Astrocyte (in vitro differentiated cells and primary cell): ENCODE measurements around the gene SV2A. TPM values are rescaled to one million over a fixed set of nuclear protein-coding genes. Genes with fewer than 3 reads are reported as not detected.
"Not testable (repeated sequence)": the region's sequence is repeated elsewhere in the genome, so short reads cannot be mapped to it uniquely, and the experiment has no call there.

Experiments used
- DNase-seq: peaks from one replicate; pipeline ENCODE4 v3.0.0-alpha.2; 2010; ENCODE audit warnings: low read depth
- FAIRE-seq: peaks from 2 replicates; lab custom pipeline; 2011; peaks lifted over from hg19 to GRCh38; lab: Jason Lieb, UNC
- H2AFZ ChIP-seq: 2 replicates; pipeline ENCODE4 v1.6.0; 2012; ENCODE audit warnings: low read depth, low read length, inconsistent platforms
- H3K27ac ChIP-seq: 2 replicates; pipeline ENCODE4 v1.5.1; 2011; ENCODE audit warnings: low read depth, low read length, inconsistent platforms
- H3K27me3 ChIP-seq: 2 replicates; pipeline ENCODE4 v1.6.0; 2011; ENCODE audit warnings: low read length, inconsistent platforms; ENCODE audit not compliant: insufficient read depth
- H3K36me3 ChIP-seq: 2 replicates; pipeline ENCODE4 v1.5.1; 2011; ENCODE audit warnings: low read length, inconsistent platforms; ENCODE audit not compliant: insufficient read depth
- H3K4me1 ChIP-seq: 2 replicates; pipeline ENCODE4 v1.5.1; 2011; ENCODE audit warnings: low read length, inconsistent platforms; ENCODE audit not compliant: insufficient read depth
- H3K4me2 ChIP-seq: 2 replicates; pipeline ENCODE4 v1.6.0; 2012; ENCODE audit warnings: low read length, inconsistent platforms
- H3K4me3 ChIP-seq: 2 replicates; pipeline ENCODE4 v1.5.1; 2011; ENCODE audit warnings: low read depth, mild to moderate bottlenecking, low read length, inconsistent platforms; ENCODE audit not compliant: insufficient read depth
- H3K79me2 ChIP-seq: 2 replicates; pipeline ENCODE4 v1.6.0; 2012; ENCODE audit warnings: mild to moderate bottlenecking, low read length, inconsistent platforms; ENCODE audit not compliant: insufficient read depth
- H3K9ac ChIP-seq: 2 replicates; pipeline ENCODE4 v1.6.0; 2012; ENCODE audit warnings: mild to moderate bottlenecking, low read length, inconsistent platforms
- H3K9me3 ChIP-seq: 2 replicates; pipeline ENCODE4 v1.5.1; 2012; ENCODE audit warnings: low read depth, mild to moderate bottlenecking, low read length, inconsistent platforms; ENCODE audit not compliant: insufficient read depth
- H4K20me1 ChIP-seq: 2 replicates; pipeline ENCODE4 v1.6.0; 2012; ENCODE audit warnings: low read length, inconsistent platforms; ENCODE audit not compliant: insufficient read depth
- H3K27ac Mint-ChIP-seq: one replicate; pipeline ENCODE4 v1.8.0; 2021; ENCODE audit warnings: mild to moderate bottlenecking, mixed read lengths; ENCODE audit not compliant: unreplicated experiment
- H3K27me3 Mint-ChIP-seq: one replicate; pipeline ENCODE4 v1.8.0; 2021; ENCODE audit warnings: low read depth, mixed read lengths; ENCODE audit not compliant: unreplicated experiment
- H3K36me3 Mint-ChIP-seq: one replicate; pipeline ENCODE4 v1.8.0; 2021; ENCODE audit warnings: low read depth, mixed read lengths; ENCODE audit not compliant: unreplicated experiment
- H3K4me1 Mint-ChIP-seq: one replicate; pipeline ENCODE4 v1.8.0; 2021; ENCODE audit warnings: low read depth, mixed read lengths; ENCODE audit not compliant: unreplicated experiment
- H3K4me3 Mint-ChIP-seq: one replicate; pipeline ENCODE4 v1.8.0; 2021; ENCODE audit warnings: mild to moderate bottlenecking, moderate library complexity, mixed read lengths; ENCODE audit not compliant: unreplicated experiment
- H3K9me3 Mint-ChIP-seq: one replicate; pipeline ENCODE4 v1.8.0; 2021; ENCODE audit warnings: mild to moderate bottlenecking, mixed read lengths; ENCODE audit not compliant: unreplicated experiment
- EZH2 ChIP-seq: IDR thresholded peaks from 2 replicates; pipeline ENCODE4 v1.6.1; 2012; ENCODE audit warnings: mild to moderate bottlenecking, low read length, inconsistent platforms; ENCODE audit not compliant: insufficient read depth
- total RNA-seq: library from RNA; stranded (reverse); gene quantifications from 2 replicates; pipeline ENCODE4 v1.2.1, GENCODE V29; 2021
- TF ChIP-seq, protein P1 (sequence below): IDR thresholded peaks from 2 replicates; pipeline ENCODE4 v1.5.1; 2011; ENCODE audit warnings: low read depth, mild to moderate bottlenecking, inconsistent platforms, low read length, moderate library complexity; ENCODE audit not compliant: insufficient read depth

Gene SV2A
- total RNA-seq, 1 donor from 2014 or later = 6.8 TPM

DNA sequence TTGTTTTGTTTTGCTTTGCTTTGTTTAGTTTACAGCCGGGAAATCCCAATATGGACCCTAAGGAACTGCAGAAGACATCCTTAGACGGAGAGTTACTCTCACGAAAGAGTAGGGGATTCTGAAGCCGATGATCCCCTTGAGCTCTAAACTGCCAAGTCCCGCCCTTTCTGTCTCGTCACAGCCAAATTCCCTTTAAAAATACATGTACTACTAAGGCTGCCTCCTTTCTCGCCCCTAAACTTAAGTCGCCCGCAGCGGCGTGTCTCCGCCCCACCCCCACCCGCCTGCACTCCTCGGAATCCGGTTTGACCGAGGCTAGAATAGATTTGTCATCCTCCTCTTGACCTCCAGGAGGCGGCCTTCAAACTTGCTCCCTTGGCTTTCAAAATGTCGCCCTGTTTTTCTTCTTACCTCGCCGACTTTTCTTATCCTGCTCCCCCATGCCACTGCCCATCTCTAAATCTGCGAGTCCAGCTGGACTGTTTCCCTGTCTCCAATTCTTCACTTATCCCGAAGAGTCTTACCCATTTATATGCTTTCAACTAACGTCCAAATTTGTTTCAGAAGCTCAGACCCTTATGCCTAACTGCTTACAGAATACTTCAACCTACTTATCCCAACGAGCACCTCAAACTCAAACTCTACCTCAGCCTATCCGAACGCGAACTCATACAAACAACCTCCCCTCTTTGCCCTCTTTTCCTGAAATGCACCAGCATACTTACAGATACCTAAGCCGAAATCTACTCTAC, 29.2 kb downstream of the SV2A start:
- peaks cover 16% of the 10 kb centered on the region for H3K79me2 ChIP-seq
- no peaks in the 10 kb centered on the region for H3K36me3 Mint-ChIP-seq
- H3K4me1 ChIP-seq = peaks cover 10% of the 10 kb centered on the region
- no peak overlapping the region for H3K27ac Mint-ChIP-seq
- H3K27ac ChIP-seq = peak overlapping the region; percentile 95
- peaks cover 2% of the 10 kb centered on the region for H3K4me1 Mint-ChIP-seq
- H3K4me3 ChIP-seq = peak overlapping the region; percentile 82
- no peaks in the 10 kb centered on the region for H3K27me3 Mint-ChIP-seq
- no peak for TF ChIP-seq EZH2
- TF ChIP-seq, protein P1, sequence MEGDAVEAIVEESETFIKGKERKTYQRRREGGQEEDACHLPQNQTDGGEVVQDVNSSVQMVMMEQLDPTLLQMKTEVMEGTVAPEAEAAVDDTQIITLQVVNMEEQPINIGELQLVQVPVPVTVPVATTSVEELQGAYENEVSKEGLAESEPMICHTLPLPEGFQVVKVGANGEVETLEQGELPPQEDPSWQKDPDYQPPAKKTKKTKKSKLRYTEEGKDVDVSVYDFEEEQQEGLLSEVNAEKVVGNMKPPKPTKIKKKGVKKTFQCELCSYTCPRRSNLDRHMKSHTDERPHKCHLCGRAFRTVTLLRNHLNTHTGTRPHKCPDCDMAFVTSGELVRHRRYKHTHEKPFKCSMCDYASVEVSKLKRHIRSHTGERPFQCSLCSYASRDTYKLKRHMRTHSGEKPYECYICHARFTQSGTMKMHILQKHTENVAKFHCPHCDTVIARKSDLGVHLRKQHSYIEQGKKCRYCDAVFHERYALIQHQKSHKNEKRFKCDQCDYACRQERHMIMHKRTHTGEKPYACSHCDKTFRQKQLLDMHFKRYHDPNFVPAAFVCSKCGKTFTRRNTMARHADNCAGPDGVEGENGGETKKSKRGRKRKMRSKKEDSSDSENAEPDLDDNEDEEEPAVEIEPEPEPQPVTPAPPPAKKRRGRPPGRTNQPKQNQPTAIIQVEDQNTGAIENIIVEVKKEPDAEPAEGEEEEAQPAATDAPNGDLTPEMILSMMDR = peak; percentile 48
- FAIRE-seq = no peak
- no peaks in the 10 kb centered on the region for H3K9me3 ChIP-seq
- H3K4me2 ChIP-seq = peak overlapping the region; percentile 93
- H2AFZ ChIP-seq = peak overlapping the region; percentile 70
- H3K4me3 Mint-ChIP-seq = no peak overlapping the region
- peaks cover 16% of the 10 kb centered on the region for H4K20me1 ChIP-seq
- no peaks in the 10 kb centered on the region for H3K36me3 ChIP-seq
- H3K9me3 Mint-ChIP-seq = no peaks in the 10 kb centered on the region
- peak overlapping the region; percentile 97 for H3K9ac ChIP-seq
- DNase-seq = peak; percentile 83
- H3K27me3 ChIP-seq = no peaks in the 10 kb centered on the region

DNA sequence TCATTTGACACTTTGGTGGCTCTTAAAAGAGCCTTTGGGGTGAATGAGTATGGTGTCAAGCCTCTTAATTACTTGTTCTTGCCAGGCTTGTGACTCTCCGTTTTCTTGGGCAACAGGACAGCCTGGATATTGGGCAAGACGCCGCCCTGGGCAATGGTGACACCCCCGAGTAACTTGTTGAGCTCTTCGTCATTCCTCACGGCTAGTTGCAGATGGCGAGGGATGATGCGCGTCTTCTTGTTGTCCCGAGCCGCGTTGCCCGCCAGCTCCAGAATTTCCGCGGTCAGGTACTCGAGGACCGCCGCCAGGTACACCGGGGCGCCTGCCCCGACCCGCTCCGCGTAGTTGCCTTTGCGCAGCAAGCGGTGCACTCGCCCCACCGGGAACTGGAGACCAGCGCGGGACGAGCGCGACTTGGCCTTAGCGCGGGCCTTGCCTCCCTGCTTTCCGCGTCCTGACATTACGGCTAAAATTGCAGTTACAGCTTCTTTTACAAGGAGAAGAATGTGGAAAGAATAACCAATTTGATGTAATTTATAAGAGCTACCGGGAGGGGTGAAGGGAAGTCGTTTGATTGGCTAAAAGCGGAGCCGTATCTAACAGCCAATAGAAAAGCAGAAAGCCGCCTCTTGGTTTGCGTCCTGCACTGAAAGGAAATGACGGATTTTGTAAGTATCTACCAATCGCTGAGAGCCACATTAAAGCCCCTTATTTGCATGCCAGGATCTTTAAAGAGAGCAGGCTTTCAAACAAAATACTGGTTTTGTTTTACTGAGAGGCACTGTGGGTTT, 30.0 kb downstream of the SV2A start:
- peak overlapping the region; percentile 95 for H3K27ac ChIP-seq
- peaks cover 16% of the 10 kb centered on the region for H4K20me1 ChIP-seq
- no peak overlapping the region for H3K4me3 Mint-ChIP-seq
- H3K27me3 Mint-ChIP-seq = no peaks in the 10 kb centered on the region
- H3K9me3 ChIP-seq = no peaks in the 10 kb centered on the region
- no peaks in the 10 kb centered on the region for H3K27me3 ChIP-seq
- peak overlapping the region; percentile 93 for H3K4me2 ChIP-seq
- no peaks in the 10 kb centered on the region for H3K9me3 Mint-ChIP-seq
- H3K36me3 Mint-ChIP-seq = no peaks in the 10 kb centered on the region
- H3K4me3 ChIP-seq = peak overlapping the region; percentile 82
- peak; percentile 98 for DNase-seq
- H3K4me1 ChIP-seq = peaks cover 10% of the 10 kb centered on the region
- no peak for FAIRE-seq
- H2AFZ ChIP-seq = peak overlapping the region; percentile 70
- no peak overlapping the region for H3K27ac Mint-ChIP-seq
- peak overlapping the region; percentile 97 for H3K9ac ChIP-seq
- H3K79me2 ChIP-seq = peaks cover 17% of the 10 kb centered on the region
- H3K4me1 Mint-ChIP-seq = peaks cover 2% of the 10 kb centered on the region
- TF ChIP-seq, protein P1 = no peak
- no peak for TF ChIP-seq EZH2
- no peaks in the 10 kb centered on the region for H3K36me3 ChIP-seq

DNA sequence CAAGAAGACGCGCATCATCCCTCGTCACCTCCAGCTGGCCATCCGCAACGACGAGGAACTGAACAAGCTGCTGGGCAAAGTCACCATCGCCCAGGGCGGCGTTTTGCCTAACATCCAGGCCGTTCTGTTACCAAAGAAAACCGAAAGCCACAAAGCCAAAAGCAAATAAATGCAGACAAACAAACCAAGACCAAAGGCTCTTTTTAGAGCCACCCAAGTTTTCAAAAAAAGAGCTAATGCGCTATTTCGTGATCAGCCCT, 30.5 kb downstream of the SV2A start:
- H3K9me3 Mint-ChIP-seq, FAIRE-seq, H3K27ac Mint-ChIP-seq, H3K27me3 Mint-ChIP-seq, H3K36me3 ChIP-seq, H2AFZ ChIP-seq, H3K27me3 ChIP-seq, H3K4me3 Mint-ChIP-seq, H3K9me3 ChIP-seq, H3K36me3 Mint-ChIP-seq, DNase-seq, H3K4me1 Mint-ChIP-seq: not testable (repeated sequence)
- Histone ChIP-seq H3K27ac (peak overlapping the region; percentile 95), H3K9ac (peak overlapping the region; percentile 97), H3K4me3 (peak overlapping the region; percentile 82), H3K79me2 (peaks cover 17% of the 10 kb centered on the region), H3K4me1 (peaks cover 10% of the 10 kb centered on the region), H4K20me1 (peaks cover 16% of the 10 kb centered on the region), H3K4me2 (peak overlapping the region; percentile 93)
